Occipital lobe (tissue), 2 donors: ENCODE measurements around the gene GTF2H4. TPM values are rescaled to one million over a fixed set of nuclear protein-coding genes. Genes with fewer than 3 reads are reported as not detected.
"Not testable (repeated sequence)": the region's sequence is repeated elsewhere in the genome, so short reads cannot be mapped to it uniquely, and the experiment has no call there.

Source experiments
- DNase-seq: peaks from one replicate; lab custom pipeline; 2025; lab: John Stamatoyannopoulos, UW
- total RNA-seq: library from RNA; depleted of rRNA; stranded (reverse); fragments of >200 nt; gene quantifications from one replicate; pipeline ENCODE4 v1.2.3, GENCODE V29; 2014

Gene GTF2H4
- total RNA-seq, 1 donor from 2014 or later, result 20.0 TPM

GRCh38 chr6:30894381-30894780, 13.6 kb upstream of the GTF2H4 start:
- DNase-seq, result no peak

- no peak for DNase-seq
Measured at GRCh38 chr6:30894935-30895334, 13.1 kb upstream of the GTF2H4 start.

- no peak for DNase-seq
Measured at GRCh38 chr6:30895343-30895742, 12.7 kb upstream of the GTF2H4 start.

GRCh38 chr6:30896541-30896940, 11.5 kb upstream of the GTF2H4 start:
- DNase-seq, result no peak

- DNase-seq, result no peak
Measured at GRCh38 chr6:30897882-30898281, 10.1 kb upstream of the GTF2H4 start.

- no peak for DNase-seq
Measured at GRCh38 chr6:30898750-30899360, 9.2 kb upstream of the GTF2H4 start.

GRCh38 chr6:30900863-30901417, 7.1 kb upstream of the GTF2H4 start:
- DNase-seq, result no peak

- no peak for DNase-seq
Measured at GRCh38 chr6:30901436-30901835, 6.6 kb upstream of the GTF2H4 start.

GRCh38 chr6:30902196-30902595, 5.8 kb upstream of the GTF2H4 start:
- not testable (repeated sequence) for DNase-seq

- DNase-seq, result no peak
Measured at GRCh38 chr6:30902709-30903108, 5.3 kb upstream of the GTF2H4 start.

GRCh38 chr6:30903236-30903635, 4.8 kb upstream of the GTF2H4 start:
- no peak for DNase-seq

GRCh38 chr6:30907290-30907757, 683 bp upstream of the GTF2H4 start:
- not testable (repeated sequence) for DNase-seq

- DNase-seq, result no peak
Measured at GRCh38 chr6:30908700-30909099, 693 bp downstream of the GTF2H4 start.

GRCh38 chr6:30910473-30910872, 2.5 kb downstream of the GTF2H4 start:
- DNase-seq, result not testable (repeated sequence)

- DNase-seq, result no peak
Measured at GRCh38 chr6:30912746-30913520, 4.9 kb downstream of the GTF2H4 start.

GRCh38 chr6:30913721-30914075, 5.7 kb downstream of the GTF2H4 start:
- DNase-seq, result no peak

- peak; percentile 94 for DNase-seq
Measured at GRCh38 chr6:30914076-30914853, 6.3 kb downstream of the GTF2H4 start, which contains the start of gene VARS2. Gene VARS2, plus strand, starts transcription at chr6:30914238. Its CDS starts 599 bp downstream, at chr6:30914837.

GRCh38 chr6:30914854-30915590, 7.0 kb downstream of the GTF2H4 start:
- no peak for DNase-seq

GRCh38 chr6:30915591-30915946, 7.6 kb downstream of the GTF2H4 start:
- DNase-seq, result no peak

GRCh38 chr6:30917041-30917440, 9.0 kb downstream of the GTF2H4 start:
- DNase-seq, result no peak

GRCh38 chr6:30917487-30917886, 9.5 kb downstream of the GTF2H4 start:
- no peak for DNase-seq
